Activated naive CD4-positive, alpha-beta T cell treated with anti-CD3 and anti-CD28 coated beads, Interleukin-2, amount 10 ng/mL, durations not matched to agents 7 days and 5 days (primary cell): ENCODE results near the gene SYS1.

Experiments used
- CTCF ChIA-PET: fragments of 350-600 bp; sonication (Branson Sonifier 250); formaldehyde crosslinking; loops from one replicate; lab custom pipeline; 2021; ENCODE audit warnings: antibody characterized with exemption; lab: Charles Lee
- DNase-seq: peaks from one replicate; pipeline ENCODE4 v3.0.0-alpha.2; 2020
- H3K27ac Mint-ChIP-seq: one replicate; pipeline ENCODE4 v1.8.0; 2021; ENCODE audit warnings: mild to moderate bottlenecking, moderate library complexity, mixed read lengths
- H3K27me3 Mint-ChIP-seq: one replicate; pipeline ENCODE4 v1.8.0; 2021; ENCODE audit warnings: mild to moderate bottlenecking, mixed read lengths
- H3K36me3 Mint-ChIP-seq: one replicate; pipeline ENCODE4 v1.8.0; 2021; ENCODE audit warnings: mixed read lengths
- H3K4me1 Mint-ChIP-seq: one replicate; pipeline ENCODE4 v1.8.0; 2021; ENCODE audit warnings: mixed read lengths
- H3K4me3 Mint-ChIP-seq: one replicate; pipeline ENCODE4 v1.8.0; 2021; ENCODE audit warnings: mild to moderate bottlenecking, moderate library complexity, mixed read lengths
- H3K9me3 Mint-ChIP-seq: one replicate; pipeline ENCODE4 v1.8.0; 2021; ENCODE audit warnings: mixed read lengths

The SYS1 gene

DNA sequence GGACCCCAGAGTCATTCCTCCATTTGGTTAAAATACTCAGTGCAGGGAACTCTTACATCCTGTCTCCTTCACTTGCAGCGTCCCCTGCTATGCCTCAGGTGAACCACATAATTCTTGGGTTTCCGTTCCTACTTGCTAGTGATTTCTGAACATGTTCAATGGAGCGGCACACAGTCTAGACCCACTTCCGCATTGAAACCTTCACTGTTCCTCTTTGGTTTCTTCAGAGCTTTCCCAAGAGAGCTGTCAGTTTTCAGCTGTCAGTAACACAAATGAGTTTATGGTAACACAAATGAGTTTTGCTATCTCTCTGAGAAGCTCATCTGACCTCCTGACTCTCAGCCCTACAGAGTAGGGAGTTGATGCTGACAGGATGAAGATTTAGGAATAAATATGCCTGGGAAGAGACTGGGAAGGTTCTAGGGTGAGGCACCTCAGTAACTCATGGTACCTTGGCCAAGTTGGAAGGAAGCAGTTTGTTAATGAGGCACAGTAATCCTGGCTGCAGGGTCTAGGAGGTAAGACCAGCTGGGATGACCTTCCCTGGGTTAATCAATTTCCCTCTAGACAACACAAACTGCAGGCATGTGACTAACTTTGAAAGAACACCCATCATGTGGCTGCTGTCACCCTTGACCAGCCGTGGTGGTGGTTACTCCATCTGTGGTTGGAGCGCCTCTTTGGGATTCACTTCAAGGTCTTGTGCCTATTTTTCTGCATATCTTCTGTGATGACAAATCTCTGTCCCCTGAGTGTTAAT lies 5.4 kb downstream of the SYS1 start:
- peak overlapping the region; percentile 13 for H3K4me3 Mint-ChIP-seq

GRCh38 chr20:45370571-45371160 lies 7.7 kb downstream of the SYS1 start:
- peaks cover 69% of the 10 kb centered on the region for H3K4me1 Mint-ChIP-seq
- H3K27ac Mint-ChIP-seq: no peak overlapping the region
- H3K4me3 Mint-ChIP-seq: no peak overlapping the region
- no peaks in the 10 kb centered on the region for H3K27me3 Mint-ChIP-seq
- CTCF ChIA-PET: interaction anchor here (1.5 to 20.1 kb wide), 7 partner anchors 8 to 401 kb away, joined by 3 to 382 read pairs (median 5); partner anchors contain the start of gene SYS1
- DNase-seq: peak; percentile 11
- H3K36me3 Mint-ChIP-seq: peaks cover 34% of the 10 kb centered on the region
- H3K9me3 Mint-ChIP-seq: no peaks in the 10 kb centered on the region

More for the DNA sequence above, 5.4 kb downstream of the SYS1 start:
- Mint-ChIP-seq H3K4me1 (peaks cover 71% of the 10 kb centered on the region), H3K27me3 (no peaks in the 10 kb centered on the region), H3K36me3 (peaks cover 36% of the 10 kb centered on the region), H3K9me3 (no peaks in the 10 kb centered on the region), H3K27ac (peak overlapping the region; percentile 73)
- peak; percentile 55 for DNase-seq
- CTCF ChIA-PET: interaction anchor here (0.7 to 20.1 kb wide), 9 partner anchors 9 to 403 kb away, joined by 3 to 382 read pairs (median 3); no protein-coding TSS in a partner anchor

DNA sequence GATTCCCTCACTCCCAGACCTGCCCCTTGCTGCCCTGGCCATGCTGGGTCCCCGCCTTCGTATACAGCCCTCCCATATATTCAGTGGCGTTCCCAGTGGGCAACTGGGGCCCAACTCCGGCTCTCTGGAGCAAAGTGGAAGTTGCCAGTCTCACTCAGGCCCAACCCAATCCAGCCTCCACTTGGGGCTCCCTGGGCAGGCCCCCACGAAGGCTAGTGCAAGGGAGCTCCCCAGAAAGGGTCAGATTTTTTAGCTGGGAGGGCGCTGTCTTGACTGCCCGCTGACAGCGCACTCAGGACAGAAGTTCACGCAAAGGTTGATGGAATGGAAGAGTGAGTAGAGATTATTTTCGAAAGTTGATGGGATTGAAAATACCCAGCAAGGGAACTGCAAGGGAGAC lies 9.3 kb downstream of the SYS1 start:
- Mint-ChIP-seq H3K9me3 (no peaks in the 10 kb centered on the region), H3K4me1 (peaks cover 57% of the 10 kb centered on the region), H3K36me3 (peaks cover 22% of the 10 kb centered on the region), H3K27ac (no peak overlapping the region), H3K27me3 (no peaks in the 10 kb centered on the region), H3K4me3 (peak overlapping the region; percentile 19)
- DNase-seq: peak; percentile 10
- CTCF ChIA-PET: interaction anchor here (0.6 to 20.1 kb wide), 10 partner anchors 10 to 277 kb away, joined by 4 to 382 read pairs (median 12); partner anchors contain the start of genes PIGT and SYS1

DNA sequence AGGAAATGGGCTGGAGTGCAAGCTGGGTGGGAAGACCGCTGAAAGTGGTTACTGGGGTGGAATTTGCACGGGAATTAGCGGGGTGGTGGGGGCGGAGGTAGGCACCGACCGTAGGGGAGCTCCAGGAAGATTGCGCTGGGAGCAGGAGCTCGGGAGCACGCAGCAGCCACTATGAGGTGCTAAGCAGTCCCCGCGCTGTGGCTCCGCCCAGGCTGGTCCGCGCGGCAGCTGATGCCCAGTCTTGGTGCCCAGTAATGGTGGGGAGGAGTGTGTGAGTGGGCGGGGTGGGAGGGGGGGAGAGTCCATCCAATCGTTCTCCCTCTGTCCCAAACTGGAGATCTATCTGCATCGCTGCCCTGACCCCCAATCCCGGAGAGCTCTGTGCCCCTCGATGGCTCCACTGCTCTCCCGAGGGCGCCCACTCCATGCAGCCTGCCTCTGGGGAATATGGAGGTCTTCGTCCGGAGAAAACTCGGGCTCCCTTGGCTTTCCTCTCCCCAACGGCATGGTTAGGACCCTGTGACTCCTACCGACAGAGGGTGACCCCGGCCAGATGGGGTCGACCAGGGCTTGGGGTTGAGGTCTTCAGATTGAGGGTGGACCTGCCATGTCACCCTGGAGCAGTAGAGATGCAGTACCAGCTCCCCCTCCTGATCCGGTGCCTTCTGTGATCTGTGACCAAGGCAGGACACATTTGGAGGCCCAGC lies 9.8 kb downstream of the SYS1 start:
- Mint-ChIP-seq H3K36me3 (peaks cover 18% of the 10 kb centered on the region), H3K27me3 (no peaks in the 10 kb centered on the region), H3K4me3 (peak overlapping the region; percentile 70), H3K9me3 (no peaks in the 10 kb centered on the region), H3K27ac (peak overlapping the region; percentile 87), H3K4me1 (peaks cover 51% of the 10 kb centered on the region)
- CTCF ChIA-PET: interaction anchor here (0.6 to 20.1 kb wide), 21 partner anchors 7 to 599 kb away, joined by 3 to 382 read pairs (median 8); partner anchors contain the start of genes PIGT, SDC4, SYS1 and ZNF335
- peak; percentile 19 for DNase-seq

- Mint-ChIP-seq H3K36me3 (peaks cover 11% of the 10 kb centered on the region), H3K27ac (peak overlapping the region; percentile 87), H3K27me3 (no peaks in the 10 kb centered on the region), H3K4me1 (peaks cover 44% of the 10 kb centered on the region), H3K9me3 (no peaks in the 10 kb centered on the region), H3K4me3 (peak overlapping the region; percentile 70)
- CTCF ChIA-PET: interaction anchor here (0.6 to 20.1 kb wide), 33 partner anchors 8 to 639 kb away, joined by 3 to 382 read pairs (median 6); partner anchors contain the start of genes MATN4, PIGT, SDC4 and SYS1
- DNase-seq: peak; percentile 90
These were observed 10.6 kb downstream of the SYS1 start for GRCh38 chr20:45373353-45374100.

GRCh38 chr20:45374101-45374467 lies 11.1 kb downstream of the SYS1 start:
- Mint-ChIP-seq H3K4me3 (peak overlapping the region; percentile 70), H3K9me3 (no peaks in the 10 kb centered on the region)

DNA sequence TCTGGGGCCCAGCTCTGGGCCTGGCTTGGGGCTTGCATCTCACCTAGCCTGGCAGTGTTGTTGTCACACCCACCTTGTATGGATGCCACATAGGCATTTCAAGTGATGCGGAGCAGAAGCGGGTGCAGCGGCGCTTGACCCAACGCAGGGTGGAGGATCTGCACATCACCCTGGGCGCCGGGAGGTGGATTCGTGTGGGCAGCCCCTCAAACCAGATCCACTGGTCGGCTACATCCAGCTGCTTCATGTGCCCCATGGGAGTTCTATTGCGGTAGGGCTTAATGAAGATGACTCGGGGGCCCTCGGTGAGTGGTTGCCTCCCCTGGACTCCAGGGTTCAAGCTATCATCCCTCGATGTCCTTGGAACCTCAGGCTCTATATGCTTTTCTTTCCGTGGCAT lies 12.0 kb downstream of the SYS1 start:
- no peak for DNase-seq
- H3K9me3 Mint-ChIP-seq: no peaks in the 10 kb centered on the region
- peaks cover 35% of the 10 kb centered on the region for H3K4me1 Mint-ChIP-seq
- CTCF ChIA-PET: interaction anchor here (1.1 to 20.1 kb wide), 13 partner anchors 9 to 404 kb away, joined by 3 to 382 read pairs (median 8); partner anchors contain the start of gene SYS1
- no peak overlapping the region for H3K27ac Mint-ChIP-seq
- peaks cover 6% of the 10 kb centered on the region for H3K36me3 Mint-ChIP-seq
- H3K4me3 Mint-ChIP-seq: no peak overlapping the region
- H3K27me3 Mint-ChIP-seq: no peaks in the 10 kb centered on the region

More at GRCh38 chr20:45374101-45374467, 11.1 kb downstream of the SYS1 start:
- H3K36me3 Mint-ChIP-seq: peaks cover 7% of the 10 kb centered on the region
- peak overlapping the region; percentile 87 for H3K27ac Mint-ChIP-seq
- CTCF ChIA-PET: interaction anchor here (0.6 to 20.1 kb wide), 31 partner anchors 8 to 639 kb away, joined by 3 to 382 read pairs (median 7); partner anchors contain the start of genes MATN4, PIGT, SDC4 and SYS1
- H3K27me3 Mint-ChIP-seq: no peaks in the 10 kb centered on the region
- peak; percentile 20 for DNase-seq
- peaks cover 38% of the 10 kb centered on the region for H3K4me1 Mint-ChIP-seq

- H3K4me1 Mint-ChIP-seq: peaks cover 24% of the 10 kb centered on the region
- no peaks in the 10 kb centered on the region for H3K27me3 Mint-ChIP-seq
These were observed 14.3 kb downstream of the SYS1 start for GRCh38 chr20:45377269-45377668.

DNA sequence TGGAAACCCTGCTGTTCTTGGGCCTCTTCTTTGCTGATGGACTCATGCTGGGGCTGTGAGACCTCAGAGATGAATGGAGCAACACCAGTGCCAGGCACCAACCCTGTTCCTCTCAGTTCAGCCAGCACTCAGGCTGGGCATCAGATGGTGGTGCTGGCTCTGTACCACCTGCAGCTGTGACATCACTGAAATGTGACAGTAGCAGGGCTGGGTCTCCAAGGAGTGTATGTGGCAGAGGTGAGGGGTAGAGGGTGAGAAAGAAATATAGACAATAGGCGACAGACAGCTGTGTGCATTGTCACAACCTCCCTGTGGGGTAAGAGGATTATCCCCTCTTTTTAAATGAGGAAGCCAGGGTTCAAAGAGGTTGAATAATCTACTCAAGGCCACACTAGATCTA lies 15.2 kb downstream of the SYS1 start, which contains the start of gene TP53TG5:
TP53TG5 (minus strand) TSS at position 135 of the 400 bp plus-strand sequence; CDS start at position 46, 89 bp downstream.
- Mint-ChIP-seq H3K4me1 (peaks cover 16% of the 10 kb centered on the region), H3K27me3 (no peaks in the 10 kb centered on the region), H3K9me3 (no peaks in the 10 kb centered on the region), H3K27ac (no peak within 1 kb of the TSS), H3K4me3 (no peak within 1 kb of the TSS), H3K36me3 (no peaks in the 10 kb centered on the region)
- CTCF ChIA-PET: interaction anchor here (9.0 to 20.1 kb wide), 2 partner anchors 56 to 73 kb away, joined by 72 to 382 read pairs; no protein-coding TSS in a partner anchor
- DNase-seq: no peak

More at GRCh38 chr20:45377269-45377668, 14.3 kb downstream of the SYS1 start:
- no peak overlapping the region for H3K4me3 Mint-ChIP-seq
- no peaks in the 10 kb centered on the region for H3K36me3 Mint-ChIP-seq
- CTCF ChIA-PET: interaction anchor here (0.8 to 20.1 kb wide), 4 partner anchors 9 to 394 kb away, joined by 3 to 382 read pairs (median 38); no protein-coding TSS in a partner anchor
- no peaks in the 10 kb centered on the region for H3K9me3 Mint-ChIP-seq
- DNase-seq: no peak
- no peak overlapping the region for H3K27ac Mint-ChIP-seq

DNA sequence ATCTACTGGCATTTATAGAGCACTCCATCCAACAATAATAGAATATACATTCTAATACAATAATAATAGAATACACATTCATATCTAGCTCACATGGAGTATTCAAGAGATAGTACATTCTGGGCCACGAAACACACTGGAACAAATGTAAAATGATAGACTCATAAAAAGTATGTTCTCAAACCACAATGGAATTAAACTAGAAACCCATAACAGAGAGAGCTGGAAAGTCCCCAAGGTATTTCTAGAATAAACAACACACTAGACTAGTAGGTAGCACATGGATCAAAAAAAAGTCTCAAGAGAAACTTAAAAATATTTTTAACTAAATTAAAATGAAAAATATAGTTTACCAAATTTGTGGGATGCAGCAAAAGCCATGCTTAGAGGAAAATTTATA lies 24.3 kb downstream of the SYS1 start:
- Mint-ChIP-seq H3K27me3 (no peaks in the 10 kb centered on the region), H3K36me3 (no peaks in the 10 kb centered on the region), H3K4me3 (no peak overlapping the region), H3K4me1 (no peaks in the 10 kb centered on the region), H3K27ac (no peak overlapping the region), H3K9me3 (peaks cover 2% of the 10 kb centered on the region)
- no peak for DNase-seq
- CTCF ChIA-PET: interaction anchor here (1.0 to 7.3 kb wide), 3 partner anchors 13 to 68 kb away, joined by 3 to 24 read pairs (median 3); no protein-coding TSS in a partner anchor

DNA sequence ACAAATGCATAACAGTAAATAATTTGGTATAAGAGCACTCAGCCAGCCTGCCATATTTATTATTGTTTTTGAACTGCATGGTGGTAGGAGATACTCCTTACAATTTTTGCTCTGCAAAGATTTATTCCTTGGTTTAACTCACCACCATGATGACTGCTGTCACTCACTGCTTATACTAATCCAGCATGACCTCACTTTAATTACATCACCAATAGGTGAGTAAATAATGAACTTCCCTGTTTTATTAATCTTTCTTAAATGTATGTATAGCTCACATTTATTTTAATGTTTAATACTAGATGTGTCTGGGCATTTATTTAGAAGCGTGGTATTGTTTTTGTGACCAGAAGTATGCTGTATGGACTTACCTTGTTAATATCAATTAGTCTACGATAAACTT lies 28.0 kb downstream of the SYS1 start:
- no peak for DNase-seq
- H3K36me3 Mint-ChIP-seq: no peaks in the 10 kb centered on the region
- CTCF ChIA-PET: no interaction called here
- H3K27ac Mint-ChIP-seq: no peak overlapping the region
- H3K9me3 Mint-ChIP-seq: peaks cover 2% of the 10 kb centered on the region
- no peak overlapping the region for H3K4me3 Mint-ChIP-seq
- no peaks in the 10 kb centered on the region for H3K27me3 Mint-ChIP-seq
- no peaks in the 10 kb centered on the region for H3K4me1 Mint-ChIP-seq

GRCh38 chr20:45391559-45391958 lies 28.6 kb downstream of the SYS1 start:
- Mint-ChIP-seq H3K27me3 (no peaks in the 10 kb centered on the region), H3K4me3 (no peak overlapping the region), H3K27ac (no peak overlapping the region), H3K4me1 (no peaks in the 10 kb centered on the region), H3K9me3 (peaks cover 2% of the 10 kb centered on the region), H3K36me3 (no peaks in the 10 kb centered on the region)
- no peak for DNase-seq
- CTCF ChIA-PET: interaction anchor here (1.0 kb wide), 1 partner anchor 295 kb away, joined by 3 read pairs; no protein-coding TSS in a partner anchor

GRCh38 chr20:45392733-45393132 lies 29.8 kb downstream of the SYS1 start:
- H3K9me3 Mint-ChIP-seq: no peaks in the 10 kb centered on the region
- no peak for DNase-seq
- no peaks in the 10 kb centered on the region for H3K36me3 Mint-ChIP-seq
- H3K4me1 Mint-ChIP-seq: no peaks in the 10 kb centered on the region
- H3K27me3 Mint-ChIP-seq: no peaks in the 10 kb centered on the region
- no peak overlapping the region for H3K27ac Mint-ChIP-seq
- no peak overlapping the region for H3K4me3 Mint-ChIP-seq
- CTCF ChIA-PET: interaction anchor here (1.4 to 3.6 kb wide), 2 partner anchors 19 to 44 kb away, joined by 3 to 12 read pairs; no protein-coding TSS in a partner anchor
